H1 (cell line): Measurements from ENCODE around the gene GAS7. TPM values are rescaled to one million over a fixed set of nuclear protein-coding genes. Genes with fewer than 3 reads are reported as not detected.

Experiments used
- CTCF ChIA-PET: fragments of 300-600 bp; sonication (Branson Sonifier 250); formaldehyde crosslinking; loops from one replicate; lab custom pipeline; 2021; ENCODE audit not compliant: partially characterized antibody; lab: Charles Lee
- POLR2A ChIA-PET: fragments of 300-600 bp; sonication (Branson Sonifier 250); formaldehyde crosslinking; loops from one replicate; lab custom pipeline; 2021; ENCODE audit warnings: inconsistent platforms; ENCODE audit not compliant: partially characterized antibody; lab: Charles Lee
- DNase-seq, 2 experiments: peaks; one replicate each; pipeline versions ENCODE4 v3.0.0 to v3.0.0-alpha.2; 2010 to 2022; ENCODE audit warnings: low spot score in 2 of 2, low read depth in 1 of 2, mixed read lengths in 1 of 2
- FAIRE-seq: peaks from 2 replicates; lab custom pipeline; 2011; peaks lifted over from hg19 to GRCh38; lab: Jason Lieb, UNC
- H2AFZ ChIP-seq: 2 replicates; pipeline ENCODE4 v1.8.1; 2012; ENCODE audit warnings: low read length, inconsistent platforms
- H2AK5ac ChIP-seq: 2 replicates; pipeline ENCODE4 v1.6.1; 2013; ENCODE audit warnings: low read depth, low read length
- H2BK120ac ChIP-seq: replicated peaks from 2 replicates; pipeline ENCODE3; 2013; ENCODE audit warnings: low read depth, low read length, inconsistent platforms
- H2BK12ac ChIP-seq: 2 replicates; pipeline ENCODE4 v1.6.1; 2013; ENCODE audit warnings: low read depth, low read length
- H2BK15ac ChIP-seq: 2 replicates; pipeline ENCODE4 v1.6.1; 2013; ENCODE audit warnings: low read length
- H2BK20ac ChIP-seq: 2 replicates; pipeline ENCODE4 v1.6.1; 2013; ENCODE audit warnings: low read length
- H2BK5ac ChIP-seq: 2 replicates; pipeline ENCODE4 v1.6.1; 2013; ENCODE audit warnings: low read depth, low read length
- H3K14ac ChIP-seq: 2 replicates; pipeline ENCODE4 v1.6.1; 2013; ENCODE audit warnings: inconsistent platforms; ENCODE audit not compliant: insufficient read length
- H3K18ac ChIP-seq: 2 replicates; pipeline ENCODE4 v1.6.1; 2013; ENCODE audit warnings: low read length; ENCODE audit errors: extremely low read depth
- H3K23ac ChIP-seq: 2 replicates; pipeline ENCODE4 v1.6.1; 2013; ENCODE audit warnings: inconsistent platforms; ENCODE audit not compliant: insufficient read length
- H3K23me2 ChIP-seq: 2 replicates; pipeline ENCODE4 v1.6.1; 2013; ENCODE audit warnings: low read depth, low read length
- H3K27ac ChIP-seq: 2 replicates; pipeline ENCODE4 v1.6.1; 2011; ENCODE audit warnings: low read depth, low read length, inconsistent platforms
- H3K27me3 ChIP-seq, 4 experiments: replicated peaks in 1 of 4; 1 replicate in 1 of 4; 2 replicates in 3 of 4; pipeline versions ENCODE4 v1.6.1 to v1.8.1; 2011 to 2013; ENCODE audit warnings: low read length in 3 of 4, mild to moderate bottlenecking in 3 of 4, inconsistent platforms in 2 of 4, mixed read lengths in 2 of 4, moderate library complexity in 1 of 4; ENCODE audit not compliant: control insufficient read depth in 3 of 4, insufficient read depth in 3 of 4; ENCODE audit errors: extremely low read depth in 1 of 4
- H3K36me3 ChIP-seq, 4 experiments: 2 replicates each; pipeline versions ENCODE4 v1.6.1 to v1.8.1; 2011 to 2013; ENCODE audit warnings: mild to moderate bottlenecking in 4 of 4, low read length in 3 of 4, moderate library complexity in 2 of 4, control low read depth in 1 of 4, inconsistent platforms in 1 of 4; ENCODE audit not compliant: insufficient read depth in 4 of 4, control insufficient read depth in 2 of 4
- H3K4ac ChIP-seq: replicated peaks from 2 replicates; pipeline ENCODE3; 2013; ENCODE audit warnings: low read length, low read depth, mixed read lengths, inconsistent platforms; ENCODE audit not compliant: insufficient read length
- H3K4me1 ChIP-seq, 4 experiments: replicated peaks in 1 of 4; 1 replicate in 1 of 4; 2 replicates in 3 of 4; pipeline versions ENCODE4 v1.6.1 to v1.8.1; 2011 to 2013; ENCODE audit warnings: low read length in 3 of 4, inconsistent platforms in 2 of 4, mixed read lengths in 1 of 4; ENCODE audit not compliant: insufficient read depth in 4 of 4, control insufficient read depth in 3 of 4
- H3K4me2 ChIP-seq, 2 experiments: 2 replicates each; pipeline versions ENCODE4 v1.6.1 to v1.8.1; 2011 to 2013; ENCODE audit warnings: low read depth in 2 of 2, low read length in 2 of 2, control low read depth in 1 of 2, inconsistent platforms in 1 of 2, mild to moderate bottlenecking in 1 of 2; ENCODE audit not compliant: insufficient read depth in 1 of 2
- H3K4me3 ChIP-seq, 4 experiments: fragments of 200-600, 300-600 bp in 1 of 4; sonication (generic), shearing (Covaris generic), sonication (Bioruptor Twin) in 1 of 4; 2 replicates each; pipeline versions ENCODE4 v1.5.1 to v1.8.1; 2011 to 2016; ENCODE audit warnings: low read length in 4 of 4, low read depth in 3 of 4, control low read depth in 2 of 4, inconsistent platforms in 2 of 4, mild to moderate bottlenecking in 2 of 4, mixed read lengths in 1 of 4, moderate library complexity in 1 of 4; ENCODE audit not compliant: insufficient read depth in 2 of 4; ENCODE audit errors: extremely low read depth in 1 of 4
- H3K56ac ChIP-seq: replicated peaks from 2 replicates; pipeline ENCODE3; 2013; ENCODE audit warnings: low read depth, mild to moderate bottlenecking, mixed read lengths, low read length, inconsistent platforms; ENCODE audit not compliant: insufficient read length
- H3K79me1 ChIP-seq: 2 replicates; pipeline ENCODE4 v1.6.1; 2013; ENCODE audit warnings: low read depth, low read length, control low read depth
- H3K79me2 ChIP-seq, 2 experiments: 2 replicates each; pipeline versions ENCODE4 v1.6.1 to v1.8.1; 2012 to 2013; ENCODE audit warnings: low read length in 2 of 2, mild to moderate bottlenecking in 2 of 2, inconsistent platforms in 1 of 2; ENCODE audit not compliant: insufficient read depth in 2 of 2, control insufficient read depth in 1 of 2
- H3K9ac ChIP-seq, 4 experiments: replicated peaks in 1 of 4; 1 replicate in 1 of 4; 2 replicates in 3 of 4; pipeline versions ENCODE4 v1.6.1 to v1.8.1; 2011 to 2013; ENCODE audit warnings: low read depth in 3 of 4, low read length in 3 of 4, control low read depth in 2 of 4, mild to moderate bottlenecking in 2 of 4, moderate library complexity in 2 of 4, inconsistent platforms in 1 of 4; ENCODE audit errors: extremely low read depth in 1 of 4
- H3K9me3 ChIP-seq, 2 experiments: 2 replicates each; pipeline versions ENCODE4 v1.6.1 to v1.8.1; 2012 to 2013; ENCODE audit warnings: mild to moderate bottlenecking in 2 of 2, moderate library complexity in 2 of 2, control low read depth in 1 of 2, inconsistent platforms in 1 of 2, low read depth in 1 of 2, low read length in 1 of 2, mixed read lengths in 1 of 2; ENCODE audit not compliant: insufficient read depth in 2 of 2
- H4K20me1 ChIP-seq, 2 experiments: replicated peaks in 1 of 2; 2 replicates each; pipeline versions ENCODE3 to v1.8.1; 2011 to 2013; ENCODE audit warnings: inconsistent platforms in 2 of 2, low read length in 2 of 2, mild to moderate bottlenecking in 1 of 2; ENCODE audit not compliant: insufficient read depth in 2 of 2, control insufficient read depth in 1 of 2
- H4K5ac ChIP-seq: 2 replicates; pipeline ENCODE4 v1.6.1; 2013; ENCODE audit warnings: low read length, low read depth, mixed read lengths, inconsistent platforms; ENCODE audit not compliant: insufficient read length
- H4K8ac ChIP-seq: 2 replicates; pipeline ENCODE4 v1.8.0; 2013; ENCODE audit warnings: mild to moderate bottlenecking, moderate library complexity, low read length, inconsistent platforms; ENCODE audit not compliant: insufficient read depth; ENCODE audit errors: extremely low read depth
- H4K91ac ChIP-seq: replicated peaks from 2 replicates; pipeline ENCODE3; 2013; ENCODE audit warnings: low read length, mixed read lengths, inconsistent platforms; ENCODE audit not compliant: insufficient read length
- KDM1A ChIP-seq: fragments of 200-600, 300-600 bp; sonication (generic); IDR thresholded peaks from 2 replicates; pipeline ENCODE4 v1.7.1; 2016; ENCODE audit warnings: mild to moderate bottlenecking, low read length, borderline replicate concordance
- RNF2 ChIP-seq: fragments of 200-900, 300-1000 bp; sonication (generic); IDR thresholded peaks from 2 replicates; pipeline ENCODE4 v1.7.1; 2016; ENCODE audit warnings: borderline replicate concordance, low read depth, mild to moderate bottlenecking, antibody characterized with exemption, low read length; ENCODE audit not compliant: poor library complexity, severe bottlenecking; ENCODE audit errors: missing control alignments
- WGBS, 2 experiments: shearing (Covaris generic) in 1 of 2; methylation state at CpG; one replicate each; pipeline versions ENCODE4 v1.1.6 to v1.1.7; 2013 to 2015; ENCODE audit warnings: low lambda C conversion rate in 2 of 2, mixed read lengths in 2 of 2, inconsistent platforms in 1 of 2, low coverage in 1 of 2, missing lambda C conversion rate in 1 of 2; ENCODE audit not compliant: insufficient replicate concordance in 2 of 2, insufficient coverage in 1 of 2, insufficient read length in 1 of 2; ENCODE audit errors: extremely low coverage in 1 of 2, missing lambda C conversion rate in 1 of 2; 5-methylcytosine and 5-hydroxymethylcytosine counted together
- polyA plus RNA-seq, 7 experiments: library from polyadenylated mRNA; depleted of rRNA in 3 of 7; stranded (reverse) in 5 of 7; unstranded in 2 of 7; fragments of >200 nt in 5 of 7; fragments of 200-250 nt in 2 of 7; gene quantifications; 1 replicate in 5 of 7; 2 replicates in 1 of 7; 4 replicates in 1 of 7; pipeline versions ENCODE4 v1.2.1 to v1.2.3, GENCODE V29; 2011 to 2013; ENCODE audit warnings: missing spikeins in 2 of 7, mixed read lengths in 2 of 7
- total RNA-seq: library from RNA; stranded (reverse); fragmentation: NEBNext Ultra II Directional; extraction: Animal tissue kit (Norgen Biotek cat#: 25700); gene quantifications from 2 replicates; pipeline ENCODE4 v1.2.1, GENCODE V29; 2021

The GAS7 gene
- total and polyA plus RNA-seq, 2 of the 8 experiments (the other 6 are each of a cell fraction or from before 2014, with no cell fraction given), result 5.0 to 14.5 TPM

- Histone ChIP-seq H3K79me2 (no peaks in the 10 kb centered on the region), H4K20me1 (no peaks in the 10 kb centered on the region), H3K4me3 (no peak overlapping the region), H3K18ac (no peak overlapping the region), H2BK20ac (no peak overlapping the region), H2AK5ac (no peak overlapping the region), H3K56ac (no peak overlapping the region), H3K4me2 (no peak overlapping the region), H4K91ac (no peak overlapping the region), H2BK12ac (no peak overlapping the region), H3K27me3 (no peaks in the 10 kb centered on the region), H2AFZ (no peak overlapping the region), H2BK15ac (no peak overlapping the region), H3K23me2 (no peaks in the 10 kb centered on the region), H3K4me1 (peaks cover 0 to 5% (median 0%) of the 10 kb centered on the region in 4 experiments; a peak in 1 of 7 replicates), H4K5ac (no peak overlapping the region), H4K8ac (no peak overlapping the region), H3K4ac (no peak overlapping the region), H2BK120ac (no peak overlapping the region), H3K27ac (no peak overlapping the region), H3K9me3 (no peaks in the 10 kb centered on the region), H2BK5ac (no peak overlapping the region), H3K36me3 (no peaks in the 10 kb centered on the region), H3K9ac (no peak overlapping the region), H3K79me1 (no peaks in the 10 kb centered on the region), H3K23ac (no peak overlapping the region), H3K14ac (no peak overlapping the region)
- POLR2A ChIA-PET, result no interaction called here
- WGBS, 2 experiments, result 77% methylated on average over 6 of the region's 6 CpGs; no CpG with 5 or more reads in 1 of the 2 experiments
- CTCF ChIA-PET, result interaction anchor here (0.6 to 1.0 kb wide), 3 partner anchors 81 to 254 kb away, joined by 3 to 5 read pairs (median 4); no protein-coding TSS in a partner anchor
- FAIRE-seq (no peak), DNase-seq (no peak)
- TF ChIP-seq KDM1A (0 out of 2 replicates have a peak, but pooled peaks have one; percentile 67), RNF2 (no peak)
Observed at GRCh38 chr17:10032118-10032852, 166.1 kb downstream of the GAS7 start.
